Natural killer cell (primary cell): ENCODE data around the gene ACY1. TPM values are rescaled to one million over a fixed set of nuclear protein-coding genes. Genes with fewer than 3 reads are reported as not detected.
A peak's percentile ranks its signal among the peaks of the same experiment; 100 is the strongest.
"Not testable (repeated sequence)": the region's sequence is repeated elsewhere in the genome, so short reads cannot be mapped to it uniquely, and the experiment has no call there.

Experiments
- ATAC-seq, 3 donors: fragments of 150-1000 bp in 2 of 3; fragments of 200-7000 bp in 1 of 3; cut with Tn5 transposase; 1 replicate in 1 of 3; 2 replicates in 2 of 3; pipeline ENCODE4 v1.10.0; 2021; ENCODE audit warnings: mild to moderate bottlenecking in 2 of 3, moderate library complexity in 2 of 3
- DNase-seq, 2 donors: peaks; one replicate each; pipeline versions ENCODE4 v3.0.0 to v3.0.0-alpha.2; 2013 to 2021; ENCODE audit warnings: mixed read lengths in 1 of 2
- H3K27ac ChIP-seq: one replicate; pipeline ENCODE4 v1.5.1; 2013; ENCODE audit warnings: mild to moderate bottlenecking, low read length
- H3K27me3 ChIP-seq: one replicate; pipeline ENCODE4 v1.6.1; 2013; ENCODE audit warnings: low read length; ENCODE audit not compliant: control insufficient read depth, insufficient read depth
- H3K36me3 ChIP-seq: one replicate; pipeline ENCODE4 v1.6.1; 2013; ENCODE audit warnings: low read length; ENCODE audit not compliant: control insufficient read depth, insufficient read depth
- H3K4me1 ChIP-seq: one replicate; pipeline ENCODE4 v1.6.1; 2013; ENCODE audit warnings: low read length; ENCODE audit not compliant: control insufficient read depth, insufficient read depth
- H3K4me3 ChIP-seq: one replicate; pipeline ENCODE4 v1.5.1; 2013; ENCODE audit warnings: low read length
- H3K9me3 ChIP-seq: one replicate; pipeline ENCODE4 v1.6.1; 2013; ENCODE audit warnings: low read length; ENCODE audit not compliant: control insufficient read depth, insufficient read depth
- H3K27ac Mint-ChIP-seq, 2 donors: one replicate each; pipeline ENCODE4 v1.8.0; 2022; ENCODE audit warnings: mild to moderate bottlenecking in 2 of 2, mixed read lengths in 2 of 2, moderate library complexity in 1 of 2
- H3K27me3 Mint-ChIP-seq, 2 donors: one replicate each; pipeline ENCODE4 v1.8.0; 2022; ENCODE audit warnings: low read depth in 2 of 2, mixed read lengths in 2 of 2
- H3K36me3 Mint-ChIP-seq: one replicate; pipeline ENCODE4 v1.8.0; 2022; ENCODE audit warnings: mixed read lengths
- H3K4me1 Mint-ChIP-seq, 2 donors: one replicate each; pipeline ENCODE4 v1.8.0; 2022; ENCODE audit warnings: mixed read lengths in 2 of 2
- H3K4me3 Mint-ChIP-seq: one replicate; pipeline ENCODE4 v1.8.0; 2022; ENCODE audit warnings: mild to moderate bottlenecking, moderate library complexity, mixed read lengths
- H3K9me3 Mint-ChIP-seq, 2 donors: one replicate each; pipeline ENCODE4 v1.8.0; 2022; ENCODE audit warnings: mixed read lengths in 2 of 2
- CTCF ChIP-seq: fragments of 200-600 bp; IDR thresholded peaks from one replicate; pipeline ENCODE4 v1.8.0; 2022; ENCODE audit warnings: antibody characterized with exemption
- WGBS: methylation state at CpG from one replicate; pipeline ENCODE4 v1.1.7; 2013; ENCODE audit warnings: missing lambda C conversion rate; ENCODE audit not compliant: insufficient coverage; 5-methylcytosine and 5-hydroxymethylcytosine counted together
- intact Hi-C: fragments of 100-400 bp; cut with micrococcal nuclease; formaldehyde crosslinking; loops from one replicate; pipeline ENCODE4 v1.14.2; 2022
- total RNA-seq, 4 donors: library from RNA; stranded (reverse); fragments of 120-200 nt in 1 of 4; gene quantifications; one replicate each; pipeline versions ENCODE4 v1.2.3 to v1.2.4, GENCODE V29; 2013 to 2022

Gene ACY1
- total RNA-seq, 3 donors from 2014 or later (not counting 1 experiment from before 2014, with no cell fraction given) = 8.4 to 19.5 (median 13.8) TPM

GRCh38 chr3:51988286-51989146 is 5.2 kb downstream of the ACY1 start:
- 82% methylated on average over 15 of the region's 15 CpGs for WGBS
- intact Hi-C loops = no loop called here
- no peak for ATAC-seq

GRCh38 chr3:51990501-51990971 is 7.2 kb downstream of the ACY1 start:
- H3K36me3 Mint-ChIP-seq, H3K9me3 Mint-ChIP-seq, DNase-seq, H3K27ac Mint-ChIP-seq, H3K27me3 ChIP-seq, ATAC-seq, H3K27ac ChIP-seq, H3K4me3 Mint-ChIP-seq, H3K4me3 ChIP-seq, H3K27me3 Mint-ChIP-seq, intact Hi-C loops, H3K9me3 ChIP-seq: not testable (repeated sequence)
- peaks cover 19 to 37% of the 10 kb centered on the region in 2 donors for H3K4me1 Mint-ChIP-seq
- H3K4me1 ChIP-seq = peaks cover 16% of the 10 kb centered on the region
- peaks cover 22% of the 10 kb centered on the region for H3K36me3 ChIP-seq
- WGBS = 96% methylated on average over 36 of the region's 38 CpGs

More at GRCh38 chr3:51988286-51989146, 5.2 kb downstream of the ACY1 start:
- Mint-ChIP-seq H3K27ac (peak overlapping the region in 1 of 2 donors; percentile 46), H3K9me3 (no peaks in the 10 kb centered on the region), H3K36me3 (no peaks in the 10 kb centered on the region), H3K4me1 (peaks cover 8 to 22% of the 10 kb centered on the region in 2 donors), H3K27me3 (no peaks in the 10 kb centered on the region), H3K4me3 (no peak overlapping the region)
- H3K36me3 ChIP-seq = peaks cover 9% of the 10 kb centered on the region
- no peaks in the 10 kb centered on the region for H3K27me3 ChIP-seq
- no peaks in the 10 kb centered on the region for H3K9me3 ChIP-seq
- peaks cover 6% of the 10 kb centered on the region for H3K4me1 ChIP-seq
- TF ChIP-seq CTCF = no peak
- H3K27ac ChIP-seq = no peak overlapping the region
- no peak for DNase-seq
- no peak overlapping the region for H3K4me3 ChIP-seq

GRCh38 chr3:51992017-51992682 is 8.8 kb downstream of the ACY1 start:
- peaks cover 20% of the 10 kb centered on the region for H3K4me1 ChIP-seq
- 98% methylated on average over 3 of the region's 3 CpGs for WGBS
- no peaks in the 10 kb centered on the region for H3K9me3 ChIP-seq
- H3K4me3 ChIP-seq = no peak overlapping the region
- H3K4me1 Mint-ChIP-seq = peaks cover 23 to 42% of the 10 kb centered on the region in 2 donors
- DNase-seq = no peak
- ATAC-seq = no peak
- no peak overlapping the region for H3K4me3 Mint-ChIP-seq
- no peak overlapping the region for H3K27ac Mint-ChIP-seq
- no peaks in the 10 kb centered on the region for H3K36me3 Mint-ChIP-seq
- H3K9me3 Mint-ChIP-seq = no peaks in the 10 kb centered on the region
- no peaks in the 10 kb centered on the region for H3K27me3 ChIP-seq
- intact Hi-C loops = no loop called here
- H3K36me3 ChIP-seq = peaks cover 22% of the 10 kb centered on the region
- H3K27ac ChIP-seq = no peak overlapping the region
- TF ChIP-seq CTCF = no peak
- no peaks in the 10 kb centered on the region for H3K27me3 Mint-ChIP-seq

- not testable (repeated sequence) for H3K4me3 Mint-ChIP-seq, H3K9me3 ChIP-seq, ATAC-seq, H3K27ac ChIP-seq, H3K36me3 Mint-ChIP-seq, H3K4me3 ChIP-seq, H3K27me3 ChIP-seq, H3K9me3 Mint-ChIP-seq, H3K27me3 Mint-ChIP-seq, DNase-seq
- Histone ChIP-seq H3K36me3 (peaks cover 22% of the 10 kb centered on the region), H3K4me1 (peaks cover 20% of the 10 kb centered on the region)
- intact Hi-C loops = loop anchor here (2.0 kb wide), 1 partner anchor 19 kb away; the partner anchor contains the start of genes ABHD14A and ABHD14B
- Mint-ChIP-seq H3K4me1 (peaks cover 23 to 37% of the 10 kb centered on the region in 2 donors), H3K27ac (peak overlapping the region; percentile 98 to 100)
- WGBS = 80% methylated on average over 4 of the region's 13 CpGs
These were observed 10.3 kb downstream of the ACY1 start for GRCh38 chr3:51993657-51994056.
